ENCODE measurements around the gene PIMREG.

PIMREG gene

DNA sequence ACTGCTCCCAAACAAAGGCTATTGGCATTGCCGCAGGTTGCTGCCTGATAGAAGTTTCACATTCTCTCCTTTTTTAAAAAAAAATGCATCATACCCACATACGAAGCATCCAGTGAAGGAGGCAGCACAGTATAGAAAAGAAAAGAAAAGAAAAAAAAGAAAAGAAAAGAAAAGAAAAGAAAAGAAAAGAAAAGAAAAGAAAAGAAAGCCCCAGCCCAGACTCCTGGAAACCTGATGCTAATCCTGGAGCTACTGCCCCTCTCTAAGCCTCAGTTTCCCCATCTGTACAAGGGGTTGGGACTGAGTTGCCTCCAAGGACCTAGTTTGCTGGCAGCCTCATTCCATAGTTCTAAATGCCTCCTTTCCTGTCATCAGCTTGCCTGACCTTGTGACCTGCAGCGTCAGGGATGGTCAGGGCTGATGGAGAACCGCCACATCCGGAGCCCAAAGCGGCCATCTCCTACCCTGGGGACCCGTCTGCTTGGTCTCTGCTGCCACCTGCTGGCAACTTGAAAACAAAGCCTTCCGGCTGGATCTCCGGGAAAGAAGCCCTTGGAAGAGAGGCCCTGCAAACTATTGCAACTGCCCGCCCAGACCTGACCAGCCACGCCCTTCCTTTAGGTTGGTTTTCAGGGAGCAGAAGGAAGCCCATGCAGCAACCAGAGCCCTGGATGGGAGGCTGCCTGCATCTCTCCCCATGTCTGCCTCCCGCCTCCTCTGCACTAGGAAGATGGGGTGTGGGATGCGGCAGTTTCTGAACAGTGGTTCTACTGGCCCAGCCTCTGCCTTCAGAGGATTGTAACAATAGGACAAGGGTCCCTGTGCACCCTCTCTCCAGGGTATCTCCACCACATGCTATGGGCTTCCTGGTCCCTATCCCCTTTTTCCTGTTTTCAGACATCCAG lies 22.3 kb upstream of the PIMREG start:
- no peaks in the 10 kb centered on the region for H3K36me3 ChIP-seq (ENCODE audit: insufficient read depth, low read length)
- no peak overlapping the region for H3K4me3 ChIP-seq
- H3K9me3 ChIP-seq (ENCODE audit: low read depth, low read length): no peaks in the 10 kb centered on the region
- no peak overlapping the region for H3K9ac ChIP-seq (ENCODE audit: insufficient read length)
- no peak for DNase-seq (ENCODE audit: low read depth, low spot score)
- TF ChIP-seq POLR2AphosphoS5 (IDR thresholded peaks at IDR 0.05; ENCODE audit: borderline replicate concordance, low read depth, low read length) (no peak), FOXP2 (optimal IDR thresholded peaks at IDR 0.05; ENCODE audit: control extremely low read depth, extremely low read length, insufficient read depth) (no peak), EZH2 (IDR thresholded peaks at IDR 0.05) (no peak)
- no peak overlapping the region for H3K27ac ChIP-seq

DNA sequence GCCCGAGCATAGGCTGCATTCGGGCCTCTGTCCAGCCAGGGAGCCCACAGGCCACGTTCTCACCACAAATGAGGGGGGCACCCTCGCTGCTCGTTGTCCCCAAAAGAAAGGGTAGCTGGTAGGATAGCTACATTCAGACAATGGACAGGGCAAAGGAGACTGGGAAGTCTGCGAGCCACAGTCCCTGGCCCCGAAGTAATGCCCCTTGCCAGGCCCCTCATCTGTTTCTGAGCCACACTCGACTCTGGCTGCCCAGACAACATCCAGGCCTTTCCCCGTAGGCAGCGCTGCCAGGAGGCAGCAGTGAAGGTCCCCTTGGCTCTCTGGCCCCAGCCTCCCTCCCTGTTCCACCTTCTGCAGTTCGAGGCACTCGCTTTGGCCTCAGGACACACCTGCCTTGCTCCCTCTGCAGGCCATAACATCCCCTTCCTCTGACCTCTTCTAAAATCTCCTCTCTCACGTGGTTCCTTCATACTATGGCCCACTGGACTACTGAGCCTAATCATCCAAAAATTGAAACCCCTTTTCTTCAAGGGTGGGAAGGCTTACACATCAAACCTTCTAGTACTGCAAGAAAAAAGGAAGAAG lies 21.5 kb upstream of the PIMREG start:
- H3K9ac ChIP-seq (ENCODE audit: insufficient read length): no peak overlapping the region

DNA sequence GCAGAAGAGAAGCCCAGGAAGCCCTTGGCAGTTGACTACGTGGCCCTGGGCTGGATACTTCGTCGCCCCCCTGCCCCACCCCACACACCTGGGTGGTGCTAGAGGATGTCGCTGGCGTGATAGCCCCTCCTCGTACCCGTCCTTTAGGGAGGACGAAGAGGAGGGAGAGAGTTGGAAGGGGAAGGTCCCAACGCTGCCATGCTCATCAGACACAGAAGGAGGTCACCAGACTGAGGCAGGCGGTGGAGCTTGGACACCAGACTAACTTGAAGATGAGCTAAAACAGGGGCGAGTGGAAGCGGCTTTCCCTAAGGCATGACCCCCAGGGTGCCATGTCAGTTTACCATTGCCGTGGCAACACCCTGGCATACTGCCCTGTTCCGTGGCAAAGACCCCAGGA lies 20.3 kb upstream of the PIMREG start:
- no peak overlapping the region for H3K9ac ChIP-seq (ENCODE audit: insufficient read length)
- no peak overlapping the region for H3K27ac ChIP-seq
- H3K36me3 ChIP-seq (ENCODE audit: insufficient read depth, low read length): no peaks in the 10 kb centered on the region
- no peaks in the 10 kb centered on the region for H3K9me3 ChIP-seq (ENCODE audit: low read depth, low read length)
- no peak for TF ChIP-seq POLR2AphosphoS5 (IDR thresholded peaks at IDR 0.05; ENCODE audit: borderline replicate concordance, low read depth, low read length)
- no peak for TF ChIP-seq FOXP2 (optimal IDR thresholded peaks at IDR 0.05; ENCODE audit: control extremely low read depth, extremely low read length, insufficient read depth)
- TF ChIP-seq EZH2 (IDR thresholded peaks at IDR 0.05): no peak
- H3K4me3 ChIP-seq: no peak overlapping the region
- DNase-seq (ENCODE audit: low read depth, low spot score): no peak

More for the DNA sequence above, 21.5 kb upstream of the PIMREG start:
- H3K4me3 ChIP-seq: no peak overlapping the region
- no peaks in the 10 kb centered on the region for H3K9me3 ChIP-seq (ENCODE audit: low read depth, low read length)
- no peak for DNase-seq (ENCODE audit: low read depth, low spot score)
- no peak for TF ChIP-seq FOXP2 (optimal IDR thresholded peaks at IDR 0.05; ENCODE audit: control extremely low read depth, extremely low read length, insufficient read depth)
- TF ChIP-seq POLR2AphosphoS5 (IDR thresholded peaks at IDR 0.05; ENCODE audit: borderline replicate concordance, low read depth, low read length): no peak
- TF ChIP-seq EZH2 (IDR thresholded peaks at IDR 0.05): no peak
- no peaks in the 10 kb centered on the region for H3K36me3 ChIP-seq (ENCODE audit: insufficient read depth, low read length)
- no peak overlapping the region for H3K27ac ChIP-seq

DNA sequence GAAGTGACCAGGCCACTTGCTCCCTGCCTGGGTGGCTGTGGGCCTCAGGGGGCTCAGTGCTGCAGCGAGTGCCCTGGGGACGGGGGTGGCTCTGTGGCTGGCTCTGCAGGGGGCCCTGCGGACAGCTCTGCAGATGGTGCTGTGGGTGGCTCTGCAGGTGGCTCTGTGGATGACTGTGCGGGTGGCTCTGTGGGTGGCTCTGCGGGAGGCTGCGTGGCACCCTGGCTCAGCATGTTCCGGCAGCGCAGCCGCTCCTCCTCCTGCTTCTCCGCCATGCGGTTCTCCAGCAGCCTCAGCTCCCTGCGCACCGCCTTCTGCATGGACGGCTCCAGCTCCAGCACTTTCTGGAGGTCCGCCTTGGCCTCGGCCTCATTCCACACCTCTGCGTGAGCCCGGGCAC lies 18.8 kb upstream of the PIMREG start:
- no peak for TF ChIP-seq POLR2AphosphoS5 (IDR thresholded peaks at IDR 0.05; ENCODE audit: borderline replicate concordance, low read depth, low read length)
- TF ChIP-seq EZH2 (IDR thresholded peaks at IDR 0.05): no peak
- Histone ChIP-seq H3K36me3 (ENCODE audit: insufficient read depth, low read length) (no peaks in the 10 kb centered on the region), H3K4me3 (no peak overlapping the region), H3K9ac (ENCODE audit: insufficient read length) (no peak overlapping the region), H3K9me3 (ENCODE audit: low read depth, low read length) (no peaks in the 10 kb centered on the region), H3K27ac (no peak overlapping the region)
- DNase-seq (ENCODE audit: low read depth, low spot score): no peak

DNA sequence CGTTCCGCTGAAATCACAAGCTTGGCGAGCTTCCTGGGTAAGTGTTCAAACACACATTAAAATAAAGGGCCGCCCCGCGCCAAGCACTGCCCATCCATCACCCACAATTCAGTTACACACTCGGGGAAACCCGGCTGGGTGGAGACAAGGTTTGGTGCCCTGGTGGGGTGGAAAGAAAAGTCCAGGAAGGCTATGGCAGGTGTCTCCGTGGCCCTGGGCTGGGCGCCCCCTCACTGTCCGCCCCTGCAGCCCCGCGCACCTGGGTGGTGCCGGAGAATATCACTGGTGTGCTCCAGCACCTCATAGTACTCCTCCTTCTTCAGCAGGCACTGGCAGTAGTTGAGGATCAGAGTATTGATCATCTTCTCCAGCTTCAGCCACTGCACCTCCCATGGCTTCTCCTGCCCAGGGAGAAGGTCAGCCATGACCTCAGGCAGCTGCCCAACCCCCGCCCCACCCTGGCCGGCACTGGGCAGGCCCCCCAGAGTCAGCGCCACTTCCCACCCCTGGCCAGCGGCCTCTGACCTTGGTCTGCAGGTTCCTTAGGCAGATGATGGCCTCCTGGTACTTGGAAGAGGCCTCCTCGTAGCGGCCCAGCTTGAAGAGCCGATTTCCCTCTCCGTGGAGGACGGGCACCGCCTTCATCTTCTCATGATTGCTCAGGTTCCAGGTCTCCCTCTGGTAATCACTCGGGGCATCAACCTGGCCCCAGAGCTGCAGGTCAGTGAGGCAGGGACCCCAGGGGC lies 17.7 kb upstream of the PIMREG start:
- no peak overlapping the region for H3K4me3 ChIP-seq
- H3K27ac ChIP-seq: no peak overlapping the region
- no peaks in the 10 kb centered on the region for H3K36me3 ChIP-seq (ENCODE audit: insufficient read depth, low read length)
- no peaks in the 10 kb centered on the region for H3K9me3 ChIP-seq (ENCODE audit: low read depth, low read length)
- H3K9ac ChIP-seq (ENCODE audit: insufficient read length): no peak overlapping the region
- DNase-seq (ENCODE audit: low read depth, low spot score): no peak
- no peak for TF ChIP-seq FOXP2 (optimal IDR thresholded peaks at IDR 0.05; ENCODE audit: control extremely low read depth, extremely low read length, insufficient read depth)

DNA sequence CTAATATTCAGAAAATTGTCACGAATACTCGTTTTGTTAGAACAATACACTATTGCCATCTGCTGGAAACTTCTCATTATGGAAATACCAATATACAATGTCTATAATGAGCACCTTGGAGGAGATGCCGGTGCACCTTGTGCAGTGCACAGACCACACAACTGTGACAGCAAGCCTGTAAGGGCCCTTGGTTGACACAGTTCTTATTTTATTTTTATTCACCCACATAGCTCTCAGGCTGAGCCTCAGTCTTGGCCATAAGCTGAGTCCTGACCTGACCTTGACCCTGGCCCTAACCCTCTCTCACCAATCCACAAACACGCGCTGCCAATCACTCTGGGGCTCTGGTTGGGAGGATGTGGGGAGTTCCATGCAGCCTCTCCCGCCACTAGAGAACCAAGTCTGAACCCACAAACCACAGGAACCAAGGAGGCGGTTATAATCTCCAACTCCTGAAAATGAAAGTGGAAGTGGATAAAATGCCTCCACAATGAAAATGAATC lies 16.9 kb upstream of the PIMREG start:
- Histone ChIP-seq H3K9ac (ENCODE audit: insufficient read length) (no peak overlapping the region), H3K36me3 (ENCODE audit: insufficient read depth, low read length) (no peaks in the 10 kb centered on the region), H3K9me3 (ENCODE audit: low read depth, low read length) (no peaks in the 10 kb centered on the region), H3K4me3 (no peak overlapping the region), H3K27ac (no peak overlapping the region)
- no peak for DNase-seq (ENCODE audit: low read depth, low spot score)
- no peak for TF ChIP-seq POLR2AphosphoS5 (IDR thresholded peaks at IDR 0.05; ENCODE audit: borderline replicate concordance, low read depth, low read length)
- no peak for TF ChIP-seq EZH2 (IDR thresholded peaks at IDR 0.05)

DNA sequence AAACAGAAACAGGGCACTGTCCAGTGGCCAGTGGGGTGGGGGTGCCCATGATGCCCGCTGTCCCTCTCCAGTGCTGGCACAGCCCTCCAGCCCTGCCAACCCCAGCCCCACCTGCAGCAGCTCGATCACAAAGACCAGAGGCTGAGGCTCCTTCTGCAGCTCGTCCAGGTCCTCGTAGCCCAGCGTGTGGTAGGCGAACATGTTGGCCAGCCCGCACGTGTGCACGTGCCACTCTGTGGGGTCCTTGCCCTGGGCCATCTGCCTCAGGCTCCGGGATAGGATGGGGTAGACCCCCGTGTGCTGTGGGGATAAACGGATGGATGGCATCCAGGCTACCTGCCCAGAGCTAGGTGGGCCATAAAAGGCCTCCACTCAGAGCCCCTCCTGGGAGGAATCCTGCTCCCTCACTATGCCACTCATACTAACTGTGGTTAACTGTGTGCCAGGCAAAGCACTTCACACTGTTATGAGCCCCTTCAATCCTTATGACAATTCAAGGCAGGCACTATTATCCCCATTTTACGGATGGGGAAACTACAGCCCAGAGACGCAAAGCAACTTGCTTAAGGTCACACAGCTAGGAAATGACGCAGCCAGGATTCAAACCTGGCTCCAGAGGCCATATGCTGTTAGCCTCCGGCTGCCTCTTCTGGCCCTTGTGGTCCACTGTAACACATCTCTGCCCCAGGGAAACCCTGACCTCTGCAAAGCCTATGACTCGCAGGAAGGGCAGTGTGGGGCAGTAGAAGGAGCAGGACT lies 15.9 kb upstream of the PIMREG start:
- H3K9ac ChIP-seq (ENCODE audit: insufficient read length): no peak overlapping the region
- DNase-seq (ENCODE audit: low read depth, low spot score): no peak
- TF ChIP-seq EZH2 (IDR thresholded peaks at IDR 0.05) (no peak), POLR2AphosphoS5 (IDR thresholded peaks at IDR 0.05; ENCODE audit: borderline replicate concordance, low read depth, low read length) (no peak), FOXP2 (optimal IDR thresholded peaks at IDR 0.05; ENCODE audit: control extremely low read depth, extremely low read length, insufficient read depth) (no peak)
- no peaks in the 10 kb centered on the region for H3K36me3 ChIP-seq (ENCODE audit: insufficient read depth, low read length)
- no peak overlapping the region for H3K4me3 ChIP-seq
- no peaks in the 10 kb centered on the region for H3K9me3 ChIP-seq (ENCODE audit: low read depth, low read length)
- H3K27ac ChIP-seq: no peak overlapping the region

DNA sequence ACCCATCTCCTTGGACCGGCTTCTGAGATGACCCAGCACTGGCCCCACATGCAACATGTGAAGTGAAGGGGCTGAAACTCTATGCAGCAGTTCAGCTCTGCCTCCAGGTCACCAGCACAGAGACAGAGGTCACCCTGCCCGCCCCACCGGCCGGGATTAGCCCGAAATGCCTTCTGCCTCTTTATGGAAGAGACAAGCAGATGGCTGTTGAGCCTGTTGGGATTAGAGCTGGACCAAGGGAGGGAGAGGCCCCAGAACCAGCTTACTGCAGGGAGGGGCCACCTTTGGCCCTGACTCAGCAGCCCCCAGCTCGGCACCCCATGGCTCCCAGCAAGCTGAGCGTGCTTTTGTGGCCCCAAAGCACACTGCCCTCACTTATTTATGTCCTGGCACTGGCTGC lies 15.0 kb upstream of the PIMREG start:
- Histone ChIP-seq H3K9me3 (ENCODE audit: low read depth, low read length) (no peaks in the 10 kb centered on the region), H3K27ac (no peak overlapping the region), H3K4me3 (no peak overlapping the region), H3K9ac (ENCODE audit: insufficient read length) (no peak overlapping the region), H3K36me3 (ENCODE audit: insufficient read depth, low read length) (no peaks in the 10 kb centered on the region)
- DNase-seq (ENCODE audit: low read depth, low spot score): no peak
- TF ChIP-seq POLR2AphosphoS5 (IDR thresholded peaks at IDR 0.05; ENCODE audit: borderline replicate concordance, low read depth, low read length) (no peak), EZH2 (IDR thresholded peaks at IDR 0.05) (no peak), FOXP2 (optimal IDR thresholded peaks at IDR 0.05; ENCODE audit: control extremely low read depth, extremely low read length, insufficient read depth) (no peak)
